SKM-1 (cell line): ENCODE results near the gene PLK2.

Experiments
- DNase-seq: peaks from one replicate; lab custom pipeline; 2025; ENCODE audit not compliant: unreplicated experiment; lab: John Stamatoyannopoulos, UW

The PLK2 gene

GRCh38 chr5:58481066-58481676, 21.3 kb upstream of the PLK2 start:
- no peak for DNase-seq

DNA sequence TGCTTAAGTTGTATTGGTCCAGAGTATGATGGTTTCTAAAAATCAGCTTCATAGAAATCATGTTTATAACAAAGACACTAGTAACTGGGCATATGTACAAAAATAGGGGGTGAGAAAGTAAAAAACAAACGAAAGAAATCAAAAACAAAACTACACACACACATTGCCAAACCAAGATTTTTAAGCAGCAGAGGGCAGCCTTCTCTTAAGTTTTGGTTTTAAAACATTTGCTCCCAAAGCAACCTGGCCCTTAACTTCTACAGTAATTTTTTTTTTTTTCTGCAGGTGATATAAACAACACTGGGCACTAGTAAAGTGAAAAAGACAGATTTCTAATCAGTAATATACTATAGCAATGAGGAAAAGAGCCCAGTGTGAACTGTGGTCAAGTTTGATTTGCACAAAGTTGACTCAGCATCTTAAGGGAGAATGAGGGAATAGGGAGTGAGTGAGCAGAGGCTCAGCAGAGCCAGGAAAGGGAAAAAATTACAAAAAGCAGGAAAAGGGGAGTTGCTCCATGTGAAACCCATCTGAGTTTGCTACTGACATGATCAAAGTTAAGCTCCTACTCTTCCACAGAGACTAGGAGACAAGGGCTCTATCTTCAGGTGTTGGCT, 18.0 kb upstream of the PLK2 start:
- DNase-seq = no peak

DNA sequence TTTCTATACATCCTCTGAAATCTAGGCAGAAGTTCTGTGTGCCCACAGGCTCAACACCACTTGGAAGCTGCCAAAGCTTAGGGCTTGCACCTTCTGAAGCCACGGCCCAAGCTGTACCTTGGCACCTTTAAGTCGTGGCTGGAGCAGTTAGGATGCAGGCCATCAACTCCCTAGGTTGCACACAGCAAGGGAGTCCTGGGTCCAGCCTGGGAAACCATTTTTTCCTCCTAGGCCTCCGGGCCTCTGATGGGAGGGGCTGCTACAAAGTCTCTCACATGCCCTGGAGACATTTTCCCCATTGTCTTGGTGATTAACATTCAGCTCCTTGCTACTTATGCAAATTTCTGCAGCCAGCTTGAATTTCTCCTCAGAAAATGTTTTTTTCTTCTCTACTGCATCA, 15.5 kb upstream of the PLK2 start:
- DNase-seq = no peak

DNA sequence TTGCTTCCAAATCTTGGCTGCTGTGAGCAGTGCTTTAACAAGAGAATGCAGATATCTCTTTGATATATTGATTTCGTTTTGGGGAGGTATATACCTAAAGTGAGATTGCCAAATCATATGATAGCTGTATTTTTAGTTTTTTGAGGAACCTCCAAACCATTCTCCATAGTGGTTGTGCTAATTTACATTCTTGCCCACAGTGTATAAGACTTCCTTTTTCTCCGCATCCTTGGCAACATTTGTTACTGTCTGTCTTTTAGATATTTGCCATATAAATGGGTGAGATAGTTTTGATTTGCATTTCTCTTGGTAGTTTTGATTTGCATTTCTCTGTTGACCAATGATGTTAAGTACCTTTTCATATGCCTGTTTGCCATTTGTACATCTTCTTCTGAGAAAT, 10.0 kb upstream of the PLK2 start:
- peak; percentile 25 for DNase-seq

GRCh38 chr5:58466939-58467338, 7.1 kb upstream of the PLK2 start:
- DNase-seq = peak; percentile 55

GRCh38 chr5:58462623-58463230, 2.8 kb upstream of the PLK2 start:
- DNase-seq = peak; percentile 35

DNA sequence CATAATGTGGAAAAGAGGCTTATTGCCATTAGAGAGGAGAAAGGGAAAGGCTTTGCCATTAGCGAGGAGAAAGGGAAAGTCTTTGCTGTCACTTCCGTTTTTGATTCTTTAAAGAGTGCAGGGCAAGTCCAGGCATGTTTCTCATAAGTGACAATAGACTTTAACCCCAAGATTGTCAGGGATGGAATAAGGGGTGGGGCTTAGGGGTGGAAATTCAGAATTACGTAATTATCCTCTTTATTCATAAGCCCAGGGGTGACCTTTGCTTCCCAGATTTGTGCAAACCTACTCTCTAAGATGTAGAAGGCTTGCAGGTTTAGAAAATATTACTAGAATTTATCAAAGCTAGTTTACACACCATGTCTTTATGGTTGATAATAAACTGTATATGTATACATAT, 2.3 kb upstream of the PLK2 start:
- DNase-seq = peak; percentile 90

DNA sequence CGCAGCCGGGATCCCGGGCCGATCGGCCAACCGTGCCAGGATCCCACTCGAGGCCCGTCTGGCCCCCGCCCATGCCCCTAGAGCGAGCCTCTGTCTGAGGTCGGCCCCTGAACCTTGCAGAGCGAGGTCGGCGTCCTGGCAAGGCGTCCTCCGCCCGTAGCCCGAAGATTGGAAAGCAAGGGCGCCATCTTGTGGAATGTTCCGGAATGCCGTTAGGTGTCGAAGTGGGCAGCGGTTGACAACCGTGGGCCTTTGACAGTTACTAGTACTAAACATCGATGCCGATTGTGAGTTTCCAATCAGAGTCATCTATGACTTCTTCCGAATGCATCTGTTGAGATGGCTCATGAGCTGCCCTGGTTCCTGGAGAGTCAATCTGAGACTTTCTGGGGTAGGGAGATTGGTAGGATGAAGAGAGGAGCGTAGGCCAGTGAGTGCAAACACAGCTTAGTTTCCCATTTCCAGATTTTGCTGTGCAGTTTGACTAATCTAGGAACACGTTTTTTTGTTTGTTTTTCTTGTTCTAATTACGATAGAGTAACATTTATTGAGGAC, 923 bp upstream of the PLK2 start:
- DNase-seq = peak; percentile 75

GRCh38 chr5:58459146-58460001, 512 bp downstream of the PLK2 start:
- no peak for DNase-seq

- DNase-seq = no peak
Observed at GRCh38 chr5:58458743-58459145, 1.1 kb downstream of the PLK2 start.

- DNase-seq = no peak
Observed at GRCh38 chr5:58458141-58458742, 1.6 kb downstream of the PLK2 start.

DNA sequence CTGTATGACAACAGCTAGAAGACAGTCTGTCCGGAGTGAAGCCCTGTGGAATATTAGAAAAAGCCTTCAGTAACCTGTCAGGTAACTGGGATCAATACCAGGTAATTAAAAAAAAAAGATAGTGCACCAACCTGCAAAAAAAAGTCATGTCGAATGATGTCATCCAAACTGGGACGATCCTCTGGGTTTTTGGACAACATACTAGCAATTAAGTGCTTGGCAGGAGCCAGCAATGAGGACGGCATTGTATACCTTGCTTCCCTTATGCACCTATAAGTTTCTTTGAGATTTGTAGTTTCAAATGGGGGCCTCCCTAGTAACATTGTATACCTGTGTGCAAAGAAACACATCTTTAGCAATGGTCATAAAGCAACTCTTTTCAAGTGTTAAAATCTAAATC, 2.8 kb downstream of the PLK2 start:
- no peak for DNase-seq

GRCh38 chr5:58456486-58456885, 3.4 kb downstream of the PLK2 start:
- no peak for DNase-seq

GRCh38 chr5:58456026-58456425, 3.9 kb downstream of the PLK2 start:
- no peak for DNase-seq

GRCh38 chr5:58455480-58455879, 4.4 kb downstream of the PLK2 start:
- no peak for DNase-seq

- no peak for DNase-seq
Observed at GRCh38 chr5:58455066-58455465, 4.8 kb downstream of the PLK2 start.

DNA sequence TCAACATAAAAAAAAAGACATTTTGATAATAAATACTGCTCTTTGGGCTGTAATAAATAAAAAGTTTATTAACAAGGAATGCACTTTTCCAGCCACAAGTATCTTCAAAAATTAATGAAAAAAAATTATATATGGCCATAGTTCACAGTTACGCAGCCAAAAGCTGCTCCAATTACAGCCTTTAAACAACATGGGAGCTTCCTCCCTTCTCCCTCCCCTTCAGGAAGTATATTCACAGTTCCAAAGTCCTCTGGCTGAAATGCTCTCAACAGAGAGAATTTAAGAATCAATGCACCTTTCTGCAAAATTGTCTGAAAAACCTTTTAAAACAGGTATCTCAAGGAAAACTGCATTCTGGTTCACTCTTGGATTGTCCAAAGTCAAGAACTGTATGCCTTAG, 5.9 kb downstream of the PLK2 start:
- no peak for DNase-seq

- no peak for DNase-seq
Observed at GRCh38 chr5:58453306-58453705, 6.6 kb downstream of the PLK2 start.

- no peak for DNase-seq
Observed at GRCh38 chr5:58452566-58453258, 7.2 kb downstream of the PLK2 start.

- no peak for DNase-seq
Observed at GRCh38 chr5:58451732-58452565, 7.9 kb downstream of the PLK2 start.
